Ectodermal cell (in vitro differentiated cells): ENCODE data around the gene GPHN.

Experiments used
- H3K27ac ChIP-seq: 2 replicates; pipeline ENCODE4 v1.7.0; 2013; ENCODE audit warnings: mild to moderate bottlenecking, low read depth, low read length; ENCODE audit not compliant: insufficient read depth, poor library complexity, severe bottlenecking
- H3K27me3 ChIP-seq: 2 replicates; pipeline ENCODE4 v1.7.0; 2013; ENCODE audit warnings: mild to moderate bottlenecking, low read length; ENCODE audit not compliant: insufficient read depth, control insufficient read depth, poor library complexity, severe bottlenecking
- H3K36me3 ChIP-seq: one replicate; pipeline ENCODE4 v1.7.0; 2013; ENCODE audit warnings: low read length; ENCODE audit not compliant: control insufficient read depth, insufficient read depth
- H3K4me1 ChIP-seq: one replicate; pipeline ENCODE4 v1.7.0; 2013; ENCODE audit warnings: low read length; ENCODE audit not compliant: control insufficient read depth, insufficient read depth
- H3K4me3 ChIP-seq: 2 replicates; pipeline ENCODE4 v1.7.0; 2013; ENCODE audit warnings: low read depth, low read length, control low read depth; ENCODE audit not compliant: insufficient read depth
- H3K9me3 ChIP-seq: 2 replicates; pipeline ENCODE4 v1.7.0; 2013; ENCODE audit warnings: mild to moderate bottlenecking, low read length, moderate library complexity; ENCODE audit not compliant: control insufficient read depth
- WGBS, 2 experiments: methylation state at CpG; one replicate each; pipeline ENCODE4 v1.1.7; 2013; ENCODE audit warnings: missing lambda C conversion rate in 2 of 2; 5-methylcytosine and 5-hydroxymethylcytosine counted together

Gene GPHN

GRCh38 chr14:66944872-66945271, 436.9 kb downstream of the GPHN start:
- peaks cover 5% of the 10 kb centered on the region for H3K36me3 ChIP-seq
- no peaks in the 10 kb centered on the region for H3K9me3 ChIP-seq
- H3K4me3 ChIP-seq: no peak overlapping the region
- H3K4me1 ChIP-seq: no peaks in the 10 kb centered on the region
- no peak overlapping the region for H3K27ac ChIP-seq
- 93 to 99% methylated on average over 5 of the region's 5 CpGs for WGBS, 2 experiments
- H3K27me3 ChIP-seq: no peaks in the 10 kb centered on the region

GRCh38 chr14:66955159-66955558, 447.2 kb downstream of the GPHN start:
- H3K9me3 ChIP-seq: no peaks in the 10 kb centered on the region
- 100% methylated on average over 1 of the region's 2 CpGs; no CpG with 5 or more reads in 1 of the 2 experiments for WGBS, 2 experiments
- H3K27me3 ChIP-seq: no peaks in the 10 kb centered on the region
- no peaks in the 10 kb centered on the region for H3K4me1 ChIP-seq
- H3K36me3 ChIP-seq: no peaks in the 10 kb centered on the region
- H3K4me3 ChIP-seq: no peak overlapping the region
- H3K27ac ChIP-seq: no peak overlapping the region

- Histone ChIP-seq H3K36me3 (no peaks in the 10 kb centered on the region), H3K9me3 (no peaks in the 10 kb centered on the region), H3K4me3 (no peak overlapping the region), H3K27me3 (no peaks in the 10 kb centered on the region), H3K27ac (no peak overlapping the region), H3K4me1 (no peaks in the 10 kb centered on the region)
- WGBS, 2 experiments: 92 to 94% methylated on average over 2 of the region's 3 CpGs
Observed at GRCh38 chr14:66959437-66960050, 451.6 kb downstream of the GPHN start.

- no peak overlapping the region for H3K27ac ChIP-seq
- no peaks in the 10 kb centered on the region for H3K9me3 ChIP-seq
- H3K4me1 ChIP-seq: no peaks in the 10 kb centered on the region
- no peaks in the 10 kb centered on the region for H3K27me3 ChIP-seq
- H3K36me3 ChIP-seq: no peaks in the 10 kb centered on the region
- no peak overlapping the region for H3K4me3 ChIP-seq
Observed at GRCh38 chr14:66965831-66966230, 457.9 kb downstream of the GPHN start.

DNA sequence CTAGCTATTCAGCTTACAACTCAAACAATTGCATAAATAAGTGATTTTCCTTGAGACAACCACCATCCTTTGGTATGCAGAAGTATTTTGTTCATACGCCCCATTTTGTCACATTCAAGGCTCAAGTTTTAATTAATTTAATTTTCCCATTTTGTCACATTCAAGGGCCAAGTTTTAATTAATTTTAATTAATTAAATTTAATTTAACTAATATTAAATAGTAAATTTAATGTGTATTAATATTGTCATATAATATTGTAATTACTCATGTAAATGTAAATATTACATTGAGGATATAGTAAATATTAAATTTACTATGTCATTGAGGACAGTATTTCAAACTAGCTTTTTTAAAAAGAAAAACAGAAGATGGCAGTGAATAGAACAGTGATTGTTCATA, 464.5 kb downstream of the GPHN start:
- 92 to 100% methylated on average over 1 of the region's 1 CpG for WGBS, 2 experiments
- no peaks in the 10 kb centered on the region for H3K4me1 ChIP-seq
- no peak overlapping the region for H3K27ac ChIP-seq
- no peaks in the 10 kb centered on the region for H3K27me3 ChIP-seq
- H3K36me3 ChIP-seq: no peaks in the 10 kb centered on the region
- no peaks in the 10 kb centered on the region for H3K9me3 ChIP-seq
- H3K4me3 ChIP-seq: no peak overlapping the region

DNA sequence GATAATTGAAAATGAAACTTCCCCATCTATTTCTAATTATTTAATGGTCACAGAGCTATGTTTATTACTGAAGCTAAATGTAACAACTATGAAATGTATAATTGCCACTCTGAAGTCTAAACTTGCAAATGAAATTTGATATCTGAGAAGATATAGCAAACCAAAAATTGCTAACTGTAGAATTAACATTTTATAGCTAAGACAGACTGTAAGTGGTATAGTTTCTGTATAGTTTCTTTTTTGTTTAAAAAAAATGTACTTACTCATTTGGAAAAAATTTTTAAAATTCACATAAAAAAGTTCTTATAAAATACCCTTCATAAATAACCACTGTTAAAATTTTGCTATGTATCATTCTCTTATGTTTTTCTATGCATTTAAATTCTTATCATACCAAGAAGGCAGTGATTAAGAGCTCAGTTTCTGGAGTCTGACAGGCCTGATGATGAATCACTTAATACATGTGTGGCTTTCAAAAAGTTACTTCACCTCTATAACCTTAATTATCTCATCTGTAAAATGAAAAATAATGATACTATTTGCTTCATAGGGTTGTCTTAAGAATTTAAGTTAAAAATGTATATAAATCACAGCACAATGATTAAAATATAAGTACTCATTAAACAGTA, 466.6 kb downstream of the GPHN start:
- Histone ChIP-seq H3K36me3 (no peaks in the 10 kb centered on the region), H3K9me3 (no peaks in the 10 kb centered on the region), H3K4me1 (no peaks in the 10 kb centered on the region), H3K4me3 (no peak overlapping the region), H3K27me3 (no peaks in the 10 kb centered on the region), H3K27ac (no peak overlapping the region)

- WGBS, 2 experiments: 95% methylated on average over 2 of the region's 2 CpGs
- Histone ChIP-seq H3K9me3 (no peaks in the 10 kb centered on the region), H3K27ac (no peak overlapping the region)
Observed at GRCh38 chr14:66975251-66975650, 467.3 kb downstream of the GPHN start.

DNA sequence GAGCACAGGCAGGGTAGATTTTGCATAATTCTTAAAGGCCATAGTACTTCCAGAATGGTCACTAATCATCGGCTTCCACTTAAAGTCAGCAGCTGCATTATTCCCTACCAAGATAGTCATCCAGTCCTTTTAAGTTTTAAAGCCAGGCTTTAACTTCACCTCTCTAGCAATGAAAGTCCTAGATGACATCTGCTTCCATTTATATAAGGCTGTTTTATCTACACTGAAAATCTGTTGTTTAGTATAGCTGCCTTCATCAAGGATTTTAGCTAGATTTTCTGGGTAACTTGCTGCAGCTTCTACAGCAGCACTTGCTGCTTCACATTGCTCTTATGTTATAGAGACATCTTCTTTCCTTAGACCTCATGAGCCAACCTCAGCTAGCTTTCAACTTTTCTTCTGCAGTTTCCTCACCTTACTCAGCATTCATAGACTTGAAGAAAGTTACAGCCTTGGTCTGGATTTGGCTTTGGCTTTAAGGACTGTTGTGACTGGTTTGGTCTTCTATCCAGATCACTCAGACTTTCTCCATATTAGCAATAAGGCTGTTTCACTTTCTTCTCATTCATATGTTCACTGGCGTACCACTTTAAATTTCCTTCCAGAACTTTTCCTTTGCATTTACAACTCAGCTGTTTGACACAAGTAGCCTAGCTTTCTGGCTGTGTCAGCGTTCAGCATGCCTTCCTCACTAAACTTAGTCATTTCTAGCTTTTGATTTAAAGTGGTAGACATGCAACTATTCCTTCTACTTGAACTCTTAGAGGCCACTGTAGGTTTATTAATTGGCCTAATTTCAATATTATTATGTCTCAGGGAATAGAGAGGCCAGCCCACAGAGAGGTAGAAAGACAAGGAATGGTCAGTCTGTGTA, 471.4 kb downstream of the GPHN start:
- Histone ChIP-seq H3K27ac (no peak overlapping the region), H3K27me3 (no peaks in the 10 kb centered on the region), H3K4me3 (no peak overlapping the region), H3K36me3 (no peaks in the 10 kb centered on the region), H3K4me1 (no peaks in the 10 kb centered on the region), H3K9me3 (no peaks in the 10 kb centered on the region)
- WGBS, 2 experiments: 96 to 97% methylated on average over 2 to 3 of the region's 3 CpGs

More at GRCh38 chr14:66975251-66975650, 467.3 kb downstream of the GPHN start:
- no peak overlapping the region for H3K4me3 ChIP-seq
- H3K4me1 ChIP-seq: no peaks in the 10 kb centered on the region
- no peaks in the 10 kb centered on the region for H3K27me3 ChIP-seq
- H3K36me3 ChIP-seq: no peaks in the 10 kb centered on the region

GRCh38 chr14:66982247-66982646, 474.3 kb downstream of the GPHN start:
- Histone ChIP-seq H3K36me3 (no peaks in the 10 kb centered on the region), H3K27ac (no peak overlapping the region), H3K4me1 (no peaks in the 10 kb centered on the region), H3K9me3 (no peaks in the 10 kb centered on the region), H3K4me3 (no peak overlapping the region), H3K27me3 (no peaks in the 10 kb centered on the region)

DNA sequence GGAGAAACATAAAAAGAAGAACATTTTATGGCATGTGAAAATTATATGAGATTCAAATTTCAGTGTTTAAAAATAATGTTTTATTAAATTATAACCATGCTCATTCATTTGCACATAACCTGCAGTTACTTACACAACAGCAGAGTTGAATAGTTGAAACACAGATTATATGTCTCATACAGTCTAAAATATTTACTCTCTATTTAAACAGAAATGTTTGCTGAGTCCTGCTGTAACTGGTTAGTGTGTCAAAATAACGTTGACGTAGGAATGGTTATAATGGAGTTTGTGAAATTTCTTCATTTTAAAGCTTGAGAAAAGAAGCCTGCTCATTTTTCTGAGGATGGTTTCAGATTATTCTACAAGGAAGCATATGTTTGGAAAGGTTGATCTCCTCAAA, 484.8 kb downstream of the GPHN start:
- Histone ChIP-seq H3K4me1 (no peaks in the 10 kb centered on the region), H3K4me3 (no peak overlapping the region), H3K9me3 (no peaks in the 10 kb centered on the region), H3K36me3 (no peaks in the 10 kb centered on the region), H3K27ac (no peak overlapping the region), H3K27me3 (no peaks in the 10 kb centered on the region)
- 91 to 93% methylated on average over 2 of the region's 2 CpGs for WGBS, 2 experiments
